ENCODE measurements around the gene PRDM16. TPM values are rescaled to one million over a fixed set of nuclear protein-coding genes. Genes with fewer than 3 reads are reported as not detected.

Gene PRDM16
- total RNA-seq, 1 experiment from 2014 or later = 5.3 TPM

DNA sequence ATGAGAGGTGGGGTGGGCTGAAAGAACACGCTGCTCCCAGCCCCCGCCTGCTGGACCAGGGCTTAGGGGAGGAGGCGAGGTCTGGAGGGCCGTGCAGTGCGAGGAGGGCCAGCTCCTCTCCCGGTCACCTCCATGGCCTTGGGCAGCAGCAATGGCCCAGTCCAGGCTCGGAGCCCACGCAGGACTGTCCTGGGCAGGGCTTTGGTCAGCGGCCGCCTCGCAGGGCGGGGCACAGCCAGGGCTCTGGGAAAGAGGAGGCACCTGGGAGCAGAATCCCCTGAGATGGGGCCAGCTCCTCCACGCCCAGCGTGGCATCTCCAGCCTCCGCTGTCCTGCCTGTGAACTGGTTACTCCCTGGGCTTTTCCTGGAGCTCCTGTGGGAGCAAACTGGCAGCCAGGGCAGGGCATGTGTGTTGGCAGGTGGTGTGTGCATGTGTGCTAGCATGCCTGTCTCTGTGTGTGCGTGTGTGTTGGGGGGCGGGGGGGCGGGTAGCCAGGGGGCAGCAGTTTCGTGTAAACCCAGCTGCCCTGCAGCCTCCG lies 412.9 kb downstream of the PRDM16 start:
- Histone ChIP-seq H3K4me1 (0 out of 2 replicates have a peak, but pooled peaks cover 3% of the 10 kb centered on the region), H3K4me3 (ENCODE audit: low read depth, low read length) (no peak overlapping the region), H3K27me3 (replicated peaks; ENCODE audit: control insufficient read depth, insufficient read depth, low read length) (no peaks in the 10 kb centered on the region), H3K36me3 (ENCODE audit: control insufficient read depth, insufficient read depth, low read length) (no peaks in the 10 kb centered on the region), H3K9me3 (no peaks in the 10 kb centered on the region)
- intact Hi-C loops (cut with micrococcal nuclease; ENCODE audit: unreplicated experiment) = no loop called here
- no peaks in the 10 kb centered on the region for H3K4me1 Mint-ChIP-seq (ENCODE audit: low read depth, unreplicated experiment)
- H3K27me3 Mint-ChIP-seq (ENCODE audit: insufficient read depth, unreplicated experiment) = no peaks in the 10 kb centered on the region
- H3K36me3 Mint-ChIP-seq (ENCODE audit: insufficient read depth, unreplicated experiment) = peaks cover 11% of the 10 kb centered on the region
- no peaks in the 10 kb centered on the region for H3K9me3 Mint-ChIP-seq (ENCODE audit: unreplicated experiment)
- TF ChIP-seq, protein P1, sequence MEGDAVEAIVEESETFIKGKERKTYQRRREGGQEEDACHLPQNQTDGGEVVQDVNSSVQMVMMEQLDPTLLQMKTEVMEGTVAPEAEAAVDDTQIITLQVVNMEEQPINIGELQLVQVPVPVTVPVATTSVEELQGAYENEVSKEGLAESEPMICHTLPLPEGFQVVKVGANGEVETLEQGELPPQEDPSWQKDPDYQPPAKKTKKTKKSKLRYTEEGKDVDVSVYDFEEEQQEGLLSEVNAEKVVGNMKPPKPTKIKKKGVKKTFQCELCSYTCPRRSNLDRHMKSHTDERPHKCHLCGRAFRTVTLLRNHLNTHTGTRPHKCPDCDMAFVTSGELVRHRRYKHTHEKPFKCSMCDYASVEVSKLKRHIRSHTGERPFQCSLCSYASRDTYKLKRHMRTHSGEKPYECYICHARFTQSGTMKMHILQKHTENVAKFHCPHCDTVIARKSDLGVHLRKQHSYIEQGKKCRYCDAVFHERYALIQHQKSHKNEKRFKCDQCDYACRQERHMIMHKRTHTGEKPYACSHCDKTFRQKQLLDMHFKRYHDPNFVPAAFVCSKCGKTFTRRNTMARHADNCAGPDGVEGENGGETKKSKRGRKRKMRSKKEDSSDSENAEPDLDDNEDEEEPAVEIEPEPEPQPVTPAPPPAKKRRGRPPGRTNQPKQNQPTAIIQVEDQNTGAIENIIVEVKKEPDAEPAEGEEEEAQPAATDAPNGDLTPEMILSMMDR (IDR thresholded peaks at IDR 0.05; ENCODE audit: insufficient read depth in 1 of 2, low read depth in 1 of 2, low read length in 1 of 2, severe bottlenecking in 1 of 2, unreplicated experiment in 1 of 2) = no peak
- no peak overlapping the region for H3K4me3 Mint-ChIP-seq (ENCODE audit: unreplicated experiment)
- POLR2A ChIA-PET = interaction anchor here (1.0 kb wide), 1 partner anchor 29 kb away, joined by 3 read pairs; no protein-coding TSS in a partner anchor
- no peak for DNase-seq
- H3K27ac Mint-ChIP-seq (ENCODE audit: unreplicated experiment) = no peak overlapping the region
- CTCF ChIA-PET = interaction anchor here (2.3 kb wide), 1 partner anchor 29 kb away, joined by 11 read pairs; no protein-coding TSS in a partner anchor
- no TSS peak for BruUV-seq (replicated peaks)

DNA sequence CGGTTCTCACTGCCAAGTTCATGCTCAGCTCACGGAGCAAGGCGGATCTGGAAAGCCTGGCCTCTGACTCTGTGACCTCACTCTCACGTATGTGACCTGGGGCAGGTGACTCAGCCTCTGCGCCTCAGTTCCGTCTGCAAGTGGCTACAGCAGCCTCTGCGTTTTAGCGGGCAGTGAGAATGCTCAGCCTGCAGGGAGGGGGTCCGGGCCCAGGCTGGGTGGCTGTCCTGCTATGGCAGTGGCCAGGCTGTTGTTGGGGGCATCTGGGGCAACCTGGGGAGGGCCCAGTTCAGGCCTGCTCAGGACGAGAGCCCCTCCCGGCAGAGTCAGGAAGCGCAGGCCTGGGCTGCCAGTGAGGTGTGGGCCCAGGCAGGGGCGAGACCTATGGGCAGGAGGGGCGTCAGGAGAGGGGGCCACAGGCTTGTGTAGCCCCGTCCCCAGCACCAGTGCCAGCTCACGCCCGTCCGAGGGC lies 413.4 kb downstream of the PRDM16 start:
- TF ChIP-seq, protein P1 (IDR thresholded peaks at IDR 0.05; ENCODE audit: insufficient read depth in 1 of 2, low read depth in 1 of 2, low read length in 1 of 2, severe bottlenecking in 1 of 2, unreplicated experiment in 1 of 2) = no peak
- no TSS peak for BruUV-seq (replicated peaks)
- H3K36me3 Mint-ChIP-seq (ENCODE audit: insufficient read depth, unreplicated experiment) = peaks cover 11% of the 10 kb centered on the region

GRCh38 chr1:3483380-3483779 lies 414.4 kb downstream of the PRDM16 start:
- Mint-ChIP-seq H3K27ac (ENCODE audit: unreplicated experiment) (no peak overlapping the region), H3K4me3 (ENCODE audit: unreplicated experiment) (no peak overlapping the region), H3K27me3 (ENCODE audit: insufficient read depth, unreplicated experiment) (no peaks in the 10 kb centered on the region), H3K9me3 (ENCODE audit: unreplicated experiment) (peaks cover 1% of the 10 kb centered on the region), H3K36me3 (ENCODE audit: insufficient read depth, unreplicated experiment) (peaks cover 11% of the 10 kb centered on the region), H3K4me1 (ENCODE audit: low read depth, unreplicated experiment) (no peaks in the 10 kb centered on the region)
- Histone ChIP-seq H3K9me3 (no peaks in the 10 kb centered on the region), H3K27me3 (replicated peaks; ENCODE audit: control insufficient read depth, insufficient read depth, low read length) (no peaks in the 10 kb centered on the region), H3K4me1 (0 out of 2 replicates have a peak, but pooled peaks cover 3% of the 10 kb centered on the region), H3K36me3 (ENCODE audit: control insufficient read depth, insufficient read depth, low read length) (no peaks in the 10 kb centered on the region), H3K4me3 (ENCODE audit: low read depth, low read length) (no peak overlapping the region)
- TF ChIP-seq, protein P1 (IDR thresholded peaks at IDR 0.05; ENCODE audit: insufficient read depth in 1 of 2, low read depth in 1 of 2, low read length in 1 of 2, severe bottlenecking in 1 of 2, unreplicated experiment in 1 of 2) = no peak
- BruUV-seq (replicated peaks) = no TSS peak
- DNase-seq = no peak
- ChIA-PET CTCF (interaction anchor here (2.3 kb wide), 1 partner anchor 30 kb away, joined by 11 read pairs; no protein-coding TSS in a partner anchor), POLR2A (no interaction called here)
- intact Hi-C loops (cut with micrococcal nuclease; ENCODE audit: unreplicated experiment) = no loop called here

More for the DNA sequence above, 413.4 kb downstream of the PRDM16 start:
- Histone ChIP-seq H3K4me3 (ENCODE audit: low read depth, low read length) (no peak overlapping the region), H3K36me3 (ENCODE audit: control insufficient read depth, insufficient read depth, low read length) (no peaks in the 10 kb centered on the region), H3K9me3 (no peaks in the 10 kb centered on the region), H3K4me1 (0 out of 2 replicates have a peak, but pooled peaks cover 3% of the 10 kb centered on the region), H3K27me3 (replicated peaks; ENCODE audit: control insufficient read depth, insufficient read depth, low read length) (no peaks in the 10 kb centered on the region)
- intact Hi-C loops (cut with micrococcal nuclease; ENCODE audit: unreplicated experiment) = no loop called here
- ChIA-PET POLR2A (interaction anchor here (1.0 kb wide), 1 partner anchor 29 kb away, joined by 3 read pairs; no protein-coding TSS in a partner anchor), CTCF (interaction anchor here (2.3 kb wide), 1 partner anchor 29 kb away, joined by 11 read pairs; no protein-coding TSS in a partner anchor)
- no peak for DNase-seq
- Mint-ChIP-seq H3K4me3 (ENCODE audit: unreplicated experiment) (no peak overlapping the region), H3K27me3 (ENCODE audit: insufficient read depth, unreplicated experiment) (no peaks in the 10 kb centered on the region), H3K27ac (ENCODE audit: unreplicated experiment) (no peak overlapping the region), H3K4me1 (ENCODE audit: low read depth, unreplicated experiment) (no peaks in the 10 kb centered on the region), H3K9me3 (ENCODE audit: unreplicated experiment) (no peaks in the 10 kb centered on the region)
